ELF-1 (cell line): Measurements from ENCODE around the gene CBLN1.
"Not testable (repeated sequence)": the region's sequence is repeated elsewhere in the genome, so short reads cannot be mapped to it uniquely, and the experiment has no call there.

Experiments used
- DNase-seq: peaks from one replicate; pipeline ENCODE4 v3.0.0-alpha.2; 2016; ENCODE audit warnings: low read depth, low spot score

CBLN1 gene

DNA sequence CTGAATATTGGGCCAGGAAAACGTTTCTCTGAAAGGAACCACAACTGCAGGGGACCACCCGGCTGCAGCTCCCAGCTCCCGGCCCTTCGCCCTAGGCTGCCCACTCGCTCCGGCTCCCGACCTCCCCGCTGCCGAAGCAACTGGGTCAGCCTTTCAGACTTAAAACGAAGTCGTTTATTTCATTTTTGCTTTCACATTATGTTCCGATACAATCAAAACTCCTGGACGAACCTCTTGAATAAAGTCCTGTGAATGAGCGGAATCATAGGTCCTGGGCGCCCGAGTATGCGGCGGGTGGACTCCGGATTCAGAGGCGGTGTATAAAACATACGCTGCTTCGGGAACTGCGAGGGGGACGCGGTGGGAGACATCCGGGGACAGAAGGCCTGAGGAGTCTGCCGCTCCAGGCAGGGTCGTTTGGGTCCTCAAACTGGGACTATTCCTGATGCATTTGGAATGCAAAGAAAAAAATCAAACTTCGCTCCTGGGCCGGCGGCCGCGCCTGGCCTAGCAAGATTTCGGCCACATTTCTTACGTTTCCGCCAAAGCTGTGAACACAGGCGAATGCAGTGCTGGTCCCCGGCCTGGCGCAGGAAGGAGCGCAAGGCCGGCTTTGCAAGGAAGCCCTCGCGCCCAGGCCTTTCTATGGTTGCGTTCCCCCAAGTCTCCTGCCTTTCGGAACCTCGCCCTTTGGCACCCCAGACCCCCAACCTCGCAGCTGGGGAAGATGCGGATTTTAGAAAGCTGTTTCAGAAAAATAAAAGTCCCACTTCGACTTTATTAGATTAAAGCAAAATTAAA is 3.7 kb downstream of the CBLN1 start:
- DNase-seq, result peak; percentile 54

DNA sequence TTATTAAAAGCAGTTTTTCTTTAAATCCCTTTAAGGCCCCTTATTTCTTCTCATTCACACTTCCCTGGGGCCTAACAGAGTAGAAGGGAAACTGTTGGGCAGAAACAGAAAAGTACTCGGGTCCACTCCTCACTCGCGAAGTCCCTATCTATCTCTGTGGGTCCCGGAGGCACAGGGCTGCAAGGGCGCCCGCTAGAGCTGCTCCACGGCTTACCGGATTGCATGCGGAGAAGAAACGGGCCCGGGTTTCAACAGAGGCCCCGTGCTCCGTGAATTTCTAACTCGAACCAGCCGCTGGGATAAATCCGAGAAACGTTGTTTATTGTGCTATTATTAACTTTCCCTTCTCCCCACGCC is 4.3 kb downstream of the CBLN1 start:
- peak; percentile 20 for DNase-seq

DNA sequence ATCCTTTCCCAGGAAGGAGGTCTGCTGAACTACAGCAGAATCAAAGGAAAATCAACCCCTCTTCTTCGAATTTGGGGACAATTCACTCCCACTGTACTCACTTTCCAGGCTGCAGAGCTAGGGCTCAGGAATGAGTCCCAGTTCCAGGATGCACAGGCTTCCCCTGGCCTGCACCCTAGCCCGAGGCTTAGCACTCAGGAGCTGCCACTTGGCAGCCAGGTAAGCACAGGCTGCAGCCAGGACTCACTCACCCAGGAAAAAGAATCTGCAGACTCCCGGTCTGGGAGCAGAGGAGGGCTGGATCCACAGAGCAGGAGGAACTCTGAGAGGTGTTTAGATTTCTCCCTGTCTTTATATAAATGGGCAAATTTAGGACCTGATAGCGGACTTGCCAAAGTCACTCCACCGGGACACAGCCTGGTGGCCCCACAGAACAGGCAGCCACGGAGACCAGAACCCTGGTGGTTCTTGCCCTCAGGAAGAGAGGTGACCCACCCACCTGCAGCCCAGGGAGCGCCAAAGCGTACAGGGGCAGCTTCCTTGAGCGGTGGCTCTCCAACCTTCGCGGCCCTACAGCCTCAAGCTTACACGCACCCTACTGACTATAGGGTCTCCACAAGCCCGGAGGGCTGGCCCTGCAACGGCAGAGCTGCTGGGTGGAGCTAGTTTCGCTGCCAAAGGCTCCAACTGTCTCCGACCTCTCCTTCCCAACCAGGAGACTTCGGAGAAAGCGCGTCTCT is 4.8 kb downstream of the CBLN1 start:
- peak; percentile 45 for DNase-seq

DNA sequence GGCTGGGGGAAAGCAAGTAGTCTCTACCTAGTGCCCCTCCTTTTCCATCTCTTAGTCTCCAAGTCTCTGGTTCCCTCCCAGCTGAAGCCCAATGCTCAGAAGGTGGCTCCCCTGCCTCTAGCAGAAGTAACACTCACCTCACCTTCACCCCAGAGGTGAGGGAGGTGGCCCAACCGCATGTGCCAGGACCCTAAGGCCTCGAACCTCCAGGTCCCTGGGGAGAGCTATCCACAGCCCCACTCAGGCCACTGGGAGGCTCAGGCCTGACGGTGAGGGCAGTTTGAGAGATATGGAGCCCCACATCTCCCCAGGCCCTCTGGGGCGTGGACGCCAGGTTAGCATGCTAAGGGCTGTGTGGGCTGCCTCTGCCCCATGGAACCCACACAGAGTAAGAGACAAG is 5.8 kb downstream of the CBLN1 start:
- DNase-seq, result no peak

DNA sequence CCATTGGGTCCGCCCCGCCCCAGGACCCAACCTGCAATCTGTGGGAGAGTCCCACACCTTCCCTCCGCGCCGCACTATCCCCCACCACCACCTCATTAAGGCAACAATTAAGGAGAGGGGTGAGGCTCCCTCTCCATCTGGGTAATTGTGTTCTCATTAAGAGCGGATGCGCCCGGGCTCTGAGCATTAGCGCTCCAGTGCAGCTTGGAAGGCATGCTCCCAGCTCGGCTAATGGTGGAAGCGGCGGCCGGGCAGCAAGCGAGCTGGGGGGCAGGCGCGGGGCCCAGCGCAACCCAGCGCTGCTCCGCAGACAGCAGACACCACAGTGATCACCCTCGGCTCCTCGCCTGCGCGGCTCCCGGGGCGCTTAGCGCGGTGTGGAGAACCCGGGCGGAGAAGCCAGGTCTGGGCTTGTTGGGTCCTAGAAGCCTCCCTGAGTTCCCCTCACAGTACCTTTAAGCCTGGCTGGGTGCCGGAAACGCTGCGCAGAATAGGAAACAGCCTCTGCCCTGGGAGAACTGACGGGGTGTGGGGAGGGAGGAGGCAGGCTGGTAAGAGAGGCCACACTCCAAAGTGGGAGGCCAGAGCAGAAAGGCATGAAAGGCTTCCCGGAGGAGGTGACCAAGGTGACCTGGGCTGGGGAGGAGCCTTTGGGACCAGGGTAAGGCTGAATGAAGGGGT is 6.4 kb downstream of the CBLN1 start:
- peak; percentile 36 for DNase-seq

DNA sequence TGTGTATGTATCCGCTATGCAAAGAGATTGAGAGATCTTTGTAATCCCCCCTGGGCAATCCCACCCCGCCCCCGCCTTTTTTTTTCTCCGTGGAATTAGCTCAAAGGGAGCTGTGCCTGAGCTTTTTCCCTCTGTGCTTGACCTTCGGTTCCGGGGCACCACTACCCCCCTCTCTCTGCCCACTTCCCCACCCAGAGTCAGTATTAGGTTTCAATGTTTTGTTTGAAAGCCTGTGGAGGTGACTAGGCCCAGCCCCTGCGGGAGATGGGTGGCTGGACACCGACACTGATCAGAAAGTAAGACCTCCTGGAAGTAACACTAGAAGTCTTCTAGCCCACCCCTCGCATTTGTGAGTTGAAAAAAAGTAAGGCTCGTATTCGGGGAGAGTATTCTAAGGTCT is 7.0 kb downstream of the CBLN1 start:
- no peak for DNase-seq

DNA sequence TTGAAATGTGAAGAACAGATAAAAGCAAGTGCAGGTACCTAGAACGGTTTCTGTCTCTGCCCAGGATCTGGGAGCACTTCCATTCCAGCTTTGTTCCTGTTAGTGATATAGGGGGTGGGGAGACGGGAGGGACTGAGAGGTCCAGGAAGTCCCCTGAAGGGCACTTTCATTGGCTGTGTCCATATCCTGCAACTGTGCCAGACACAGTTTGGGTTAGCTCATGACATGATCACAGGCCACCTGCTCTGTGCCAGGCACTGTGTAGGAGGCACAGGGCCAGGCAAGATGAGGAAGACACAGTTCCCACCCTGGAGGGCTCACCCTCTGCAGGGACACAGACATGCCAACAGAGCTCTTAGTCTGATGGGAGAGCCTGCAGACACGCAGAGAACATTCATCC is 7.9 kb downstream of the CBLN1 start:
- DNase-seq, result no peak

DNA sequence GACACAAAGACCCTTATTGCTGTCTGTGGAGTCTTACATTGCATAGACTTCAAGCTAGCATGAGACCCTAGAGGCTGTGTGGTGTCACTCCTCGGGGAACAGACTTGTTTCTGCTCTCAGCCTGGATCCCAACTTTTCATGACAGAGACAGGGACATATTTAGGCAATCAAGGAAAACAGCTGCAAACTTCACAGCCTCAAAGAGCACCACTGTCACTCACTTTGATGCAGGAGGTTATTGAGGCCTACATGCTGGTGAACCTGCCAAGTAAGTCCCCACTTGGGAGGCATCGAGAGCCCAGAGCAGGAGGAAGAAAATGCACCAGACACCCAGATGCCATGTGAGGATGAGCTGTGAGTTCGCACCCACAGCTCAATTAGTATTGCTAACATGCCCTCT is 10.3 kb downstream of the CBLN1 start:
- no peak for DNase-seq

DNA sequence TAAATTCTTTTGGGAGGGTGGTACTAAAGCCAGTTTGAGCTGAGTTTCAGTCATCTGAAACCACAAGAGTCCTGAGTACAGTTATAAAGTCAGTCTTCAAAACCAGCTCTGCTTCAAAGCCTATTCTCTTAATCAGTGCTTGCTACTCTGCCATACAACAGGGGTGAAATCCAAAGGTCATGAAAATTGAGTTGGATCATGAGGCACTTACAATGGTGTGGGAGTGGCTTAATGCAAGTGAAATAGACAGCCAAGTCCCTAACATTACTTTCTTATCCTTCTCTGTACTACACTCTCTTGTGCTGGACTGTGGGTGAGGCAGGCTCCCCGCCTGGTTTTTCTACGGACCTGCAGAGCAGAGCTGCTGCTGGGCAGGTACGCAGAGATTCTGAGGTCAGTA is 12.4 kb downstream of the CBLN1 start:
- DNase-seq, result no peak

DNA sequence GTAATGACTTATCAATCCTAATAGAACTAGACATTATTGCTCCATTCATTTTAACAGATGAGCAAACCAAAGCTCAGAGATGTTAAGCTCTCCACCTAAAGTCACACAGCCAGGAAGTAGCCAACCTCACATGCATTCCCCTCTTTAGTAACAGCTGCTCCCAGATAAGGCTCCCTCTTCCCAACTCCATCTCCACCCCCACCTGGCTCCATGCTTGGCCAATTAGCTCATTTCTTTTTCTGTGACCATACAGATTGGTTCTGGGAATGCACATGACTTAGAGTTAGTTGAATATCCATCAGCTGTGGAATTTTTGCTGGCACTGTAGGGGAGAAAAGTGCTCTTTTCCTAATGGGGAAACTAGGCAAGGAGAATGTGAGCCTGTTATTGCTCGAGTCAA is 13.0 kb downstream of the CBLN1 start:
- no peak for DNase-seq

DNA sequence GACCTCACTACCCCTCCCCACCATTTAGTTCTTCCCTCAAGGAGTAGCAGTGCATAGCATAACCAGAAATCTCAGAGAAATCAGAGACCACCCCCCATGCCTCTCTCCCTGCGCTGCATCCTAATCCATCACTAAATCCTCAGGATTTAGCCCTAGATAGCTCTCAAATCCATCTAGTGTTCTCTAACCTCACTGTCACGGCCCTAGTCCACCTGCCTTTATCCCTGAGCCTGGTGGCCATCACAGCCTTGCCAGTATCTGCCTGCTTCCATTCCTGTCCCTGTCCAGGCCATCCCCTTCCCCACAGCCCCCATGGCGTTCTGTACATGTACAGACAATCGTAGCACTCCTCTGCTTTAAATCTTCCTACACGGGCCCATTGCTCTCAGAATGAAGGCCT is 19.1 kb downstream of the CBLN1 start:
- DNase-seq, result no peak

DNA sequence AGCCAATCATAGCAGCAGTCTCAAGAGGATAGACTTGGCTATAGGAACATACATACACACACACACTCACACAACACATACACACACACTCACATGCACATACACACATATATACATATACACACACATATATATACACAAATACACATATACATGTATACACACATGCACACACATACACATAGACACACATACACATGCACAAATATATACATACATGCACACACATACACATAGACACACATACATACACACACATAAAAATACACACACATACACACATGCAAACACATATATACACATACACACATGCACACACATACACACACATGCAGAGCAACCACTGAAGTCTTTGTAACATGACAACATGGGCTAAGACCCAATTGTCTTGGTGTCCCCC is 19.7 kb downstream of the CBLN1 start:
- DNase-seq, result no peak

DNA sequence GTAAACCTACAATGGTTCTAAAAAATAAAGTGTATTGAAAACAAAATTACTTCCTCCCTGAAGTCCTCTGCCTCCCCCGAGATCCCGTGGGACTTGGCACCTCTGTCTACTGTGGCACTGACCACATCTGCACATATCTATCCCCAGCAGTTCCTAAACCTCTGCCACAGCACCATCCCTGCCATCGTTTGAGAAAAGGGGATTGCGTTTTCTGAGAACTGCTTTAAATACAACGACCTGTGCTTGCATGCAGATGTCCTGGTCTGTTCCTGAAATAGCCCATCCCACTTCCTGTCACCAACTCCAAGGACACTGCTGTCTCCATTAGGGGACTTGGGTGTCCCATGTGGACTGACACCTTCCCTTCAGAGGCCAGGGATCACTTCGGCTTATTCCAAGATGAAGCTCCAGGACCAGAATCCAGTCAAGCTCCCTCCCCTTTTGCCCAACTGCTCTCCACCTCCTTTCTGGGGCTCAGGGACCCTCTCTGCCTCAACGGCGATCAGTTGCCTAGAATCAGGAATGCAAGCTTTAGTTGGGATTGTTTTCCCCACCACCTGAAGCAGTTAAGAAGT is 20.6 kb downstream of the CBLN1 start:
- no peak for DNase-seq

DNA sequence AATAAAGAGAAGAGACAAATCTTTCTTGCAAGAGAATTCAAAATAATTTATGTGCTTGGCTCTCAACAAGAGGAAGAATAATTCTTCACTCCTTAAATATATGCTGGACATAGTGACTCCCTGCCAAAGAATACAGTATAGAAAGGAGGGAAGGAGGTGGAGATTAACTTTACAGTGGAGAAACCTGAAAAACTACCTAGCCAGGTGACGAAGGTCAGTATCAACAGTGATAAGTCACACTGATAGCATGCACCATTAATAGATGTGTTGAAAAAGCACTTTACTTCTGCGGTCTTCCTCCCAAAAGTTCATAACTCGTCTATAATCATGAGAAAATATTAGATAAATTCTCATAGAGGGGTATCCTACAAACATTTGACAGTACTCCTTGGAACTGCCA is 21.4 kb downstream of the CBLN1 start:
- DNase-seq, result no peak

DNA sequence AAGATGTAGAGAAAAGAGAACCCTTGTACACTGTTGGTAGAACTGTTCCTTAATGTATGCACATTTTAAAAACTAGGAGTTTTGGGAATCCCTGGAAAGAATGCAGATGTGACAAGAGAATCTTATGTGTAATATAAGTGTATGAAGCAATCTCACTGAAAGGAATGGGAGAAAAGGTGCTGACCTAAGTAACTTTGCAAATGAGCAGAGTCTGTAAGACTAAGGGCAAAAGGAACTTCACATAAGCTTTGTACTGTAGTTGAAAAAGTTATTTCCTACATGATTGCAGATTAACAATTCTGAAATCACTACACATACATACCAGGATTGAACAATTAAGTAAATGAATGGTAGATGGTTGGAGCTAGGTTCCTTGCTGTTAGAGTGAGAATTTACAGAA is 22.3 kb downstream of the CBLN1 start:
- DNase-seq, result no peak

DNA sequence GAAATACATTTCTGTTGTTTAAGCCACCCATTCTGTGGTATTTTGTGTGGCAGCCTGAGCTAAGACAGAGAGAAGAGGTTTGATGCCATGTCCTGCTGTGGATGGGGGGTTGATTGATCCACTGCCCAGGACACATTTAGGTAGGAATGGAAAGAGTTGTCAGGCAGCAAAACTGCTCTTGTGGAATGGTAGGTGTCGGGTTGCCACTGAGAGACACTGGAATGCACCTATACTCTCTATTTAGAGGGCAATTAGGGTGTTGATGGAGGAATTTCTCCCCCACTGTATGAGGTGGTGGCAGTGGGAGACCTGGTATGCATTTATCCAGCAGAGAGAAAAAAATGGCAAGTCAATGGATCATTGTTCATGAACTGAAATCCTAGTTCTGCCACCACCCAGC is 30.9 kb downstream of the CBLN1 start:
- peak; percentile 6 for DNase-seq

DNA sequence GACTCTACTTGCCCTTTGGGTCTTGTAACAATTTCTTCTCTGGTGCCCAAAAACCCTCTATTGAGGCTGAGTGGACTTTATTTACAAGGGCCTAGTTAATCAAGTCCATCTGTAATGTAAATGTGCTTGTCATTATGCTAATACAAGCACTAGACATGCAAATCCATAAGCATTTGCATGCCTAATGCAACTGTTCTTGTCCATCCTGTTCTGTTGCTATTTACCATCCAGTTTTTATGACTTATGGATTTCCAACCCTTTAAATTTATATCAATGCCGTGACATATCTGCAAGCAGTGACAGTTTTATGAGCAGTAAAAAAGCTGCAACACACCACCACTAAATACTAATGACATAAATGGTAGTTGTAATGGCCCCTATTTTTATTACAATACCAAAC is 33.4 kb downstream of the CBLN1 start:
- DNase-seq, result no peak

DNA sequence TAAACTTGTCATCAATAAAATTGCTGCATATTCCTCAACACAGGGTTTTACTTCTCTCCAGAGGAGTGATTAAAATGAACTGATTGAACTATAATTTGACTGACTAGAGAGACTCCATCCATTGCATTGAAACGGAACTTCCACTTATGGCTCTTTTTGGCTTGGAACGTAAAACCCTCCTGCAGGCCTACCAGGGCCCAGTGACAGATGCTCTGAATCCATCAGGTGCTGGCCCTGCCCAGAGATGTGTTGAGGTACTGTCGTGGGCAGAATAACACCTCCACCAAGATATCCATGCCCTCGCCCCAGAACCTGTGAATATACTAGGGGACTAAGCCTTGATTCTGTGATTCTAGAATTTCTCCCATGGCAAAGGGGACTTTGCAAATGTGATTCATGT is 45.4 kb downstream of the CBLN1 start:
- no peak for DNase-seq

DNA sequence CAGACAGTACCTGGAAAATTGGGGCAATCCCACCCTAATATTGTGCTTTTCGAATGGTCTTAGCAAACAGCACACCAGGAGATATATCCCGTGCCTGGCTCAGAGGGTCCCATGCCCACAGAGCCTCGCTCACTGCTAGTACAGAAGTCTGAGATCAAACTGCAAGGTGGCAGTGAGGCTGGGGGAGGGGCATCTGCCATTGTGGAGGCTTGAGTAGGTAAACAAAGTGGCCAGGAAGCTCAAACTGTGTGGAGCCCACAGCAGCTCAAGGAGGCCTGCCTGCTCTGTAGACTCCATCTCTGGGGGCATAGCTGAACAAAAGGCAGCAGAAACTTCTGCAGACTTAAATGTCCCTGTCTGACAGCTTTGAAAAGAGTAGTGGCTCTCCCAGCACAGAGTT is 53.3 kb downstream of the CBLN1 start:
- not testable (repeated sequence) for DNase-seq
